HCT116 (cell line): ENCODE measurements around the gene NFIA. TPM values are rescaled to one million over a fixed set of nuclear protein-coding genes. Genes with fewer than 3 reads are reported as not detected.

ENCODE experiments used
- ATAC-seq: fragments of 200-7000 bp; cut with Tn5 transposase; 2 replicates; pipeline ENCODE4 v1.9.1; 2020; ENCODE audit warnings: mild to moderate bottlenecking, moderate library complexity
- BruUV-seq: library from RNA; stranded (reverse); fragments of 400-500 nt; replicated peaks from 2 replicates; lab custom pipeline; 2021; lab: Mats Ljungman, UMichigan
- CTCF ChIA-PET: fragments of 300-600 bp; sonication (Branson Sonifier 250); formaldehyde crosslinking; loops from one replicate; lab custom pipeline; 2021; ENCODE audit warnings: antibody characterized with exemption; lab: Charles Lee
- POLR2A ChIA-PET: fragments of 300-600, 350-600 bp; sonication (Branson Sonifier 250); formaldehyde crosslinking; loops from one replicate; lab custom pipeline; 2021; ENCODE audit warnings: antibody characterized with exemption; lab: Charles Lee
- RAD21 ChIA-PET, 2 experiments: fragments of 300-600 bp; sonication (Branson Sonifier 250); formaldehyde crosslinking; loops; one replicate each; lab custom pipeline; 2023; ENCODE audit warnings: low total read pairs in 2 of 2; ENCODE audit not compliant: uncharacterized antibody in 2 of 2, unreplicated experiment in 2 of 2, low non-redundant PET in 1 of 2; lab: Charles Lee
- DNase-seq: peaks from one replicate; pipeline ENCODE4 v3.0.0-alpha.2; 2010; ENCODE audit warnings: low read depth, low spot score
- H2AFZ ChIP-seq: fragments of 200-600 bp; shearing (Covaris generic), sonication (generic); 2 replicates; pipeline ENCODE4 v1.6.1; 2017; ENCODE audit warnings: low read depth, mixed run types, mixed read lengths, antibody characterized with exemption, low read length; ENCODE audit not compliant: poor library complexity, severe bottlenecking
- H3K27ac ChIP-seq: 2 replicates; pipeline ENCODE4 v1.5.1; 2012; ENCODE audit warnings: low read depth, low read length
- H3K27me3 ChIP-seq: fragments of 200-600 bp; sonication (generic); 2 replicates; pipeline ENCODE4 v1.6.1; 2016; ENCODE audit warnings: mixed run types, low read length, mixed read lengths; ENCODE audit not compliant: insufficient read depth
- H3K36me3 ChIP-seq, 2 experiments: fragments of 200-500 bp in 1 of 2; fragments of 200-600 bp in 1 of 2; sonication (Bioruptor generic) in 1 of 2; sonication (generic) in 1 of 2; 2 replicates each; pipeline versions ENCODE4 v1.5.1 to v1.6.1; 2014 to 2016; ENCODE audit warnings: low read length in 2 of 2, inconsistent platforms in 1 of 2, mixed read lengths in 1 of 2, mixed run types in 1 of 2; ENCODE audit not compliant: insufficient read depth in 2 of 2, control insufficient read depth in 1 of 2
- H3K4me1 ChIP-seq, 2 experiments: fragments of 200-600 bp in 1 of 2; sonication (generic) in 1 of 2; 2 replicates each; pipeline versions ENCODE4 v1.5.1 to v1.6.1; 2012 to 2017; ENCODE audit warnings: low read length in 2 of 2, inconsistent platforms in 1 of 2, mild to moderate bottlenecking in 1 of 2, mixed read lengths in 1 of 2, mixed run types in 1 of 2, moderate library complexity in 1 of 2; ENCODE audit not compliant: insufficient read depth in 2 of 2, control insufficient read depth in 1 of 2
- H3K4me2 ChIP-seq: fragments of 200-600 bp; sonication (generic); 2 replicates; pipeline ENCODE4 v1.6.1; 2017; ENCODE audit warnings: mixed run types, low read length, mixed read lengths
- H3K4me3 ChIP-seq, 2 experiments: fragments of 200-600 bp in 1 of 2; sonication (generic) in 1 of 2; replicated peaks in 1 of 2; 2 replicates each; pipeline ENCODE4 v1.5.1; 2011 to 2016; ENCODE audit warnings: low read length in 2 of 2, control low read depth in 1 of 2, low read depth in 1 of 2, mild to moderate bottlenecking in 1 of 2, mixed read lengths in 1 of 2, mixed run types in 1 of 2
- H3K79me2 ChIP-seq: fragments of 200-600 bp; sonication (generic); 2 replicates; pipeline ENCODE4 v1.6.1; 2017; ENCODE audit warnings: mild to moderate bottlenecking, mixed run types, low read length, moderate library complexity, mixed read lengths; ENCODE audit not compliant: insufficient read depth
- H3K9ac ChIP-seq: fragments of 200-600 bp; sonication (generic); 2 replicates; pipeline ENCODE4 v1.6.1; 2016; ENCODE audit warnings: low read length, mixed read lengths
- H3K9me2 ChIP-seq: fragments of 200-600 bp; sonication (generic), shearing (Covaris generic); 2 replicates; pipeline ENCODE4 v1.6.1; 2017; ENCODE audit warnings: mixed run types, mild to moderate bottlenecking, moderate library complexity; ENCODE audit not compliant: insufficient read depth
- H3K9me3 ChIP-seq, 2 experiments: fragments of 200-500 bp in 1 of 2; fragments of 200-600 bp in 1 of 2; sonication (Bioruptor generic) in 1 of 2; sonication (generic) in 1 of 2; 2 replicates each; pipeline ENCODE4 v1.6.1; 2014 to 2017; ENCODE audit warnings: low read length in 2 of 2, mixed read lengths in 2 of 2, inconsistent platforms in 1 of 2, low read depth in 1 of 2, mild to moderate bottlenecking in 1 of 2, mixed run types in 1 of 2, moderate library complexity in 1 of 2; ENCODE audit not compliant: control insufficient read depth in 1 of 2, insufficient read depth in 1 of 2
- H4K20me1 ChIP-seq: fragments of 200-600 bp; sonication (generic), shearing (Covaris generic); 2 replicates; pipeline ENCODE4 v1.6.1; 2017; ENCODE audit warnings: mixed run types, mild to moderate bottlenecking, moderate library complexity; ENCODE audit not compliant: insufficient read depth
- ATF3 ChIP-seq: IDR thresholded peaks from 2 replicates; pipeline ENCODE4 v1.6.1; 2012
- EGR1 ChIP-seq: IDR thresholded peaks from 2 replicates; pipeline ENCODE4 v1.6.1; 2012; ENCODE audit warnings: low read depth
- EZH2phosphoT487 ChIP-seq: fragments of 200-600 bp; IDR thresholded peaks from 2 replicates; pipeline ENCODE4 v1.6.1; 2018; ENCODE audit warnings: antibody characterized with exemption, borderline replicate concordance
- POLR2A ChIP-seq: IDR thresholded peaks from 2 replicates; pipeline ENCODE4 v1.7.0; 2011; ENCODE audit warnings: borderline replicate concordance; ENCODE audit not compliant: insufficient read depth, insufficient read length; ENCODE audit errors: extremely low read depth
- POLR2AphosphoS5 ChIP-seq: IDR thresholded peaks from 2 replicates; pipeline ENCODE4 v1.6.1; 2011; ENCODE audit warnings: mild to moderate bottlenecking, low read depth, low read length, moderate library complexity
- RAD21 ChIP-seq: IDR thresholded peaks from 2 replicates; pipeline ENCODE4 v1.6.1; 2012; ENCODE audit warnings: low read depth, mild to moderate bottlenecking
- SP1 ChIP-seq: IDR thresholded peaks from 2 replicates; pipeline ENCODE4 v1.6.1; 2012; ENCODE audit warnings: low read depth
- TCF7L2 ChIP-seq: IDR thresholded peaks from 2 replicates; pipeline ENCODE4 v1.7.0; 2011; ENCODE audit warnings: borderline replicate concordance, inconsistent platforms; ENCODE audit not compliant: insufficient read depth, insufficient read length; ENCODE audit errors: extremely low read depth
- ZNF274 ChIP-seq: fragments of 200-500 bp; sonication (Bioruptor generic); IDR thresholded peaks from 2 replicates; pipeline ENCODE4 v1.6.1; 2014; ENCODE audit warnings: mild to moderate bottlenecking, low read depth, low read length, inconsistent platforms
- intact Hi-C: fragments of 100-400 bp; cut with micrococcal nuclease; formaldehyde crosslinking; loops from 2 replicates; pipeline ENCODE4 v1.10.0; 2022
- total RNA-seq: library from RNA; stranded (reverse); gene quantifications from one replicate; pipeline ENCODE4 v1.2.1, GENCODE V29; 2021; ENCODE audit not compliant: unreplicated experiment

The NFIA gene
- total RNA-seq, 1 experiment from 2014 or later, result 17.2 TPM

GRCh38 chr1:61299463-61299862 is 217.1 kb downstream of the NFIA start:
- no peak overlapping the region for H3K4me2 ChIP-seq

GRCh38 chr1:61300899-61301298 is 218.5 kb downstream of the NFIA start:
- no peaks in the 10 kb centered on the region for H3K9me2 ChIP-seq
- H3K79me2 ChIP-seq, result no peaks in the 10 kb centered on the region
- no peak for DNase-seq
- no TSS peak for BruUV-seq
- TF ChIP-seq EGR1 (no peak), ZNF274 (no peak), RAD21 (no peak), POLR2AphosphoS5 (no peak), ATF3 (no peak), SP1 (no peak), EZH2phosphoT487 (no peak), POLR2A (no peak)
- H3K4me1 ChIP-seq, result no peaks in the 10 kb centered on the region
- no peak overlapping the region for H3K27ac ChIP-seq
- intact Hi-C loops, result no loop called here
- RAD21 ChIA-PET, result no interaction called here
- ATAC-seq, result no peak
- no peak overlapping the region for H2AFZ ChIP-seq
- H3K9me3 ChIP-seq, result no peaks in the 10 kb centered on the region
- no peak overlapping the region for H3K9ac ChIP-seq
- H3K4me3 ChIP-seq, result no peak overlapping the region
- POLR2A ChIA-PET, result no interaction called here
- no peaks in the 10 kb centered on the region for H4K20me1 ChIP-seq
- CTCF ChIA-PET, result no interaction called here
- H3K4me2 ChIP-seq, result no peak overlapping the region
- no peaks in the 10 kb centered on the region for H3K27me3 ChIP-seq
- no peaks in the 10 kb centered on the region for H3K36me3 ChIP-seq

More at GRCh38 chr1:61299463-61299862, 217.1 kb downstream of the NFIA start:
- H3K9me2 ChIP-seq, result no peaks in the 10 kb centered on the region
- no peaks in the 10 kb centered on the region for H3K79me2 ChIP-seq
- no TSS peak for BruUV-seq
- no peak overlapping the region for H3K9ac ChIP-seq
- DNase-seq, result no peak
- intact Hi-C loops, result no loop called here
- ChIA-PET CTCF (no interaction called here), POLR2A (no interaction called here)
- no peaks in the 10 kb centered on the region for H3K27me3 ChIP-seq
- H4K20me1 ChIP-seq, result no peaks in the 10 kb centered on the region
- H3K36me3 ChIP-seq, result no peaks in the 10 kb centered on the region
- TF ChIP-seq SP1 (no peak), ZNF274 (no peak), EZH2phosphoT487 (no peak), TCF7L2 (no peak)
- TF ChIP-seq, all 23 proteins: peak for 0
- no peak overlapping the region for H3K27ac ChIP-seq
- H3K4me3 ChIP-seq, result no peak overlapping the region
- RAD21 ChIA-PET, result no interaction called here
- H3K9me3 ChIP-seq, result no peaks in the 10 kb centered on the region
- H2AFZ ChIP-seq, result no peak overlapping the region
- ATAC-seq, result no peak
- H3K4me1 ChIP-seq, result no peaks in the 10 kb centered on the region
